HCT116 (cell line): ENCODE results near the gene TNFSF10. TPM values are rescaled to one million over a fixed set of nuclear protein-coding genes. Genes with fewer than 3 reads are reported as not detected.

ENCODE experiments used
- ELF1 ChIP-seq: IDR thresholded peaks from 2 replicates; pipeline ENCODE4 v1.6.1; 2012; ENCODE audit warnings: low read depth, borderline replicate concordance
- SP1 ChIP-seq: IDR thresholded peaks from 2 replicates; pipeline ENCODE4 v1.6.1; 2012; ENCODE audit warnings: low read depth
- ZNF274 ChIP-seq: fragments of 200-500 bp; sonication (Bioruptor generic); IDR thresholded peaks from 2 replicates; pipeline ENCODE4 v1.6.1; 2014; ENCODE audit warnings: mild to moderate bottlenecking, low read depth, low read length, inconsistent platforms
- total RNA-seq: library from RNA; stranded (reverse); gene quantifications from one replicate; pipeline ENCODE4 v1.2.1, GENCODE V29; 2021; ENCODE audit not compliant: unreplicated experiment
- TF ChIP-seq, protein P1 (sequence below): IDR thresholded peaks from 2 replicates; pipeline ENCODE4 v1.6.1; 2012; ENCODE audit warnings: low read depth
- TF ChIP-seq, protein P2 (sequence below): IDR thresholded peaks from 2 replicates; pipeline ENCODE4 v1.6.1; 2012

Gene TNFSF10
- total RNA-seq, 1 experiment from 2014 or later, result 0.20 TPM

DNA sequence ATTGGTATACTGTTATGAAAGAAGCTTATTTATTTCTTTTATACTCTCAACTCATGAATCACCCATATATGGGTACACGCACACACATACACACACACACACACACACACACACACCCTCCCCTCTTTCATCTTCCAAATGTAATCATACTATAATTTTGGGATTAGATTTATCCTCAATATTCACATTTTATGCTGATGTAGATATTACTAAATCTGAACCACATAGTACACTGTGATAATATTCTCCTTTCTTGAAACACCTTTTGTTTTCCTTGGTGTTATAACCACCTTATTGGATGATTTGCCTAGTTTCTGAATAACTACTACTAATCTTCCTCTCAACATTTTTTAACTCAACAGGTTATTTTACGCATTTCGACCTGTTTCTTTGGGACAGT, 66.8 kb downstream of the TNFSF10 start (continued):
- TF ChIP-seq, protein P1, sequence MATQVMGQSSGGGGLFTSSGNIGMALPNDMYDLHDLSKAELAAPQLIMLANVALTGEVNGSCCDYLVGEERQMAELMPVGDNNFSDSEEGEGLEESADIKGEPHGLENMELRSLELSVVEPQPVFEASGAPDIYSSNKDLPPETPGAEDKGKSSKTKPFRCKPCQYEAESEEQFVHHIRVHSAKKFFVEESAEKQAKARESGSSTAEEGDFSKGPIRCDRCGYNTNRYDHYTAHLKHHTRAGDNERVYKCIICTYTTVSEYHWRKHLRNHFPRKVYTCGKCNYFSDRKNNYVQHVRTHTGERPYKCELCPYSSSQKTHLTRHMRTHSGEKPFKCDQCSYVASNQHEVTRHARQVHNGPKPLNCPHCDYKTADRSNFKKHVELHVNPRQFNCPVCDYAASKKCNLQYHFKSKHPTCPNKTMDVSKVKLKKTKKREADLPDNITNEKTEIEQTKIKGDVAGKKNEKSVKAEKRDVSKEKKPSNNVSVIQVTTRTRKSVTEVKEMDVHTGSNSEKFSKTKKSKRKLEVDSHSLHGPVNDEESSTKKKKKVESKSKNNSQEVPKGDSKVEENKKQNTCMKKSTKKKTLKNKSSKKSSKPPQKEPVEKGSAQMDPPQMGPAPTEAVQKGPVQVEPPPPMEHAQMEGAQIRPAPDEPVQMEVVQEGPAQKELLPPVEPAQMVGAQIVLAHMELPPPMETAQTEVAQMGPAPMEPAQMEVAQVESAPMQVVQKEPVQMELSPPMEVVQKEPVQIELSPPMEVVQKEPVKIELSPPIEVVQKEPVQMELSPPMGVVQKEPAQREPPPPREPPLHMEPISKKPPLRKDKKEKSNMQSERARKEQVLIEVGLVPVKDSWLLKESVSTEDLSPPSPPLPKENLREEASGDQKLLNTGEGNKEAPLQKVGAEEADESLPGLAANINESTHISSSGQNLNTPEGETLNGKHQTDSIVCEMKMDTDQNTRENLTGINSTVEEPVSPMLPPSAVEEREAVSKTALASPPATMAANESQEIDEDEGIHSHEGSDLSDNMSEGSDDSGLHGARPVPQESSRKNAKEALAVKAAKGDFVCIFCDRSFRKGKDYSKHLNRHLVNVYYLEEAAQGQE, result no peak
- no peak for TF ChIP-seq ELF1
- no peak for TF ChIP-seq ZNF274
- TF ChIP-seq, protein P2, sequence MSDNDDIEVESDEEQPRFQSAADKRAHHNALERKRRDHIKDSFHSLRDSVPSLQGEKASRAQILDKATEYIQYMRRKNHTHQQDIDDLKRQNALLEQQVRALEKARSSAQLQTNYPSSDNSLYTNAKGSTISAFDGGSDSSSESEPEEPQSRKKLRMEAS, result no peak
- TF ChIP-seq SP1, result no peak

Other genes with a start within 250 kb of the TNFSF10 start
- not detected for gene GHSR, start 75.0 kb downstream of the TNFSF10 start, total RNA-seq
- 11.5 TPM for gene NCEH1, start 187.6 kb upstream of the TNFSF10 start, total RNA-seq
- gene ECT2, start 227.3 kb upstream of the TNFSF10 start, total RNA-seq, result 95.6 TPM